ENCODE results near the gene KLHL3.

The KLHL3 gene

GRCh38 chr5:137708062-137708461 is 27.8 kb downstream of the KLHL3 start:
- DNase-seq (ENCODE audit: low read depth) = no peak

GRCh38 chr5:137706841-137707240 is 29.0 kb downstream of the KLHL3 start:
- DNase-seq (ENCODE audit: low read depth) = no peak

GRCh38 chr5:137705106-137705505 is 30.8 kb downstream of the KLHL3 start:
- DNase-seq (ENCODE audit: low read depth) = no peak

- DNase-seq (ENCODE audit: low read depth) = no peak
Observed at GRCh38 chr5:137703565-137703964, 32.3 kb downstream of the KLHL3 start.

- DNase-seq (ENCODE audit: low read depth) = no peak
Observed at GRCh38 chr5:137700282-137700680, 35.6 kb downstream of the KLHL3 start.

- DNase-seq (ENCODE audit: low read depth) = no peak
Observed at GRCh38 chr5:137699336-137700281, 36.3 kb downstream of the KLHL3 start.

- no peak for DNase-seq (ENCODE audit: low read depth)
Observed at GRCh38 chr5:137696481-137696880, 39.4 kb downstream of the KLHL3 start.

- no peak for DNase-seq (ENCODE audit: low read depth)
Observed at GRCh38 chr5:137695651-137696428, 40.0 kb downstream of the KLHL3 start.

GRCh38 chr5:137693951-137694721 is 41.8 kb downstream of the KLHL3 start:
- no peak for DNase-seq (ENCODE audit: low read depth)

GRCh38 chr5:137693307-137693950 is 42.5 kb downstream of the KLHL3 start:
- DNase-seq (ENCODE audit: low read depth) = no peak

GRCh38 chr5:137689306-137689705 is 46.6 kb downstream of the KLHL3 start:
- DNase-seq (ENCODE audit: low read depth) = no peak

- DNase-seq (ENCODE audit: low read depth) = no peak
Observed at GRCh38 chr5:137688210-137688840, 47.6 kb downstream of the KLHL3 start.

GRCh38 chr5:137684761-137685160 is 51.1 kb downstream of the KLHL3 start:
- DNase-seq (ENCODE audit: low read depth) = no peak

GRCh38 chr5:137681191-137681590 is 54.7 kb downstream of the KLHL3 start:
- DNase-seq (ENCODE audit: low read depth) = no peak

GRCh38 chr5:137679910-137680309 is 56.0 kb downstream of the KLHL3 start:
- no peak for DNase-seq (ENCODE audit: low read depth)

- no peak for DNase-seq (ENCODE audit: low read depth)
Observed at GRCh38 chr5:137679195-137679594, 56.7 kb downstream of the KLHL3 start.

- no peak for DNase-seq (ENCODE audit: low read depth)
Observed at GRCh38 chr5:137672881-137673280, 63.0 kb downstream of the KLHL3 start.

- DNase-seq (ENCODE audit: low read depth) = no peak
Observed at GRCh38 chr5:137672001-137672400, 63.9 kb downstream of the KLHL3 start.

- no peak for DNase-seq (ENCODE audit: low read depth)
Observed at GRCh38 chr5:137669811-137670210, 66.1 kb downstream of the KLHL3 start.

- no peak for DNase-seq (ENCODE audit: low read depth)
Observed at GRCh38 chr5:137668637-137669036, 67.3 kb downstream of the KLHL3 start.

GRCh38 chr5:137667341-137667740 is 68.5 kb downstream of the KLHL3 start:
- no peak for DNase-seq (ENCODE audit: low read depth)

Data from non-pigmented ciliary epithelial cell (primary cell).